ENCODE data around the gene RAB37. TPM values are rescaled to one million over a fixed set of nuclear protein-coding genes. Genes with fewer than 3 reads are reported as not detected.

Gene RAB37
- polyA plus RNA-seq, 1 experiment: 0.12 TPM

DNA sequence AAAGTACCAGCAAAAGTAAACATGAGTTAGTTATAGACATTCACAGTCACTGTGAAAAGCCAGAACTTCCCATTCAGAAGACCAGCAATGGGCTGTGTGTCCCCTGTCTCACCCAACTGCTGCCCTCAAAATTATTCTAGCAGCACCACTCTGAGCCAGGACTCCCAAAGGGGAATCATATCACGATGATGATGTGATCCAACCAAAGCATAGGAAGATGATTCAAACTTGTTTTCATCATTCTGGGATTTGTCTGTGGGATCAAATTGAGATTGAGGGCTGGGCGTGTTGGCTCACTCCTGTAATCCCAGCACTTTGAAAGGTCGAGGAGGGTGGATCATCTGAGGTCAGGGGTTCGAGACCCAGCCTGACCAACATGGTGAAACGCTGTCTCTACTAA lies 45.5 kb downstream of the RAB37 start:
- ChIA-PET POLR2A (no interaction called here), CTCF (interaction anchor here (1.4 to 2.1 kb wide), 3 partner anchors 8 to 171 kb away, joined by 3 to 13 read pairs (median 4); no protein-coding TSS in a partner anchor)
- no peak for DNase-seq (ENCODE audit: low read depth)
- no peak for TF ChIP-seq CTCF (IDR thresholded peaks at IDR 0.05; ENCODE audit: insufficient read depth, low read depth, low read length)
- Histone ChIP-seq H3K36me3 (ENCODE audit: control insufficient read depth, insufficient read depth, low read length) (peaks cover 8% of the 10 kb centered on the region), H3K27me3 (ENCODE audit: control insufficient read depth, insufficient read depth, low read length) (no peaks in the 10 kb centered on the region), H3K4me3 (ENCODE audit: low read depth, low read length) (no peak overlapping the region)

- no peak for DNase-seq (ENCODE audit: low read depth)
- H3K27me3 ChIP-seq (ENCODE audit: control insufficient read depth, insufficient read depth, low read length): no peaks in the 10 kb centered on the region
- TF ChIP-seq CTCF (IDR thresholded peaks at IDR 0.05; ENCODE audit: insufficient read depth, low read depth, low read length): no peak
- H3K36me3 ChIP-seq (ENCODE audit: control insufficient read depth, insufficient read depth, low read length): peaks cover 8% of the 10 kb centered on the region
- no peak overlapping the region for H3K4me3 ChIP-seq (ENCODE audit: low read depth, low read length)
- ChIA-PET CTCF (interaction anchor here (0.9 to 1.6 kb wide), 2 partner anchors 76 to 177 kb away, joined by 3 to 4 read pairs; partner anchors contain the start of gene GRIN2C), POLR2A (no interaction called here)
These were observed 47.2 kb downstream of the RAB37 start for GRCh38 chr17:74784125-74784810.

GRCh38 chr17:74785096-74785980 lies 48.3 kb downstream of the RAB37 start:
- POLR2A ChIA-PET: no interaction called here
- no peak for DNase-seq (ENCODE audit: low read depth)
- peaks cover 5% of the 10 kb centered on the region for H3K36me3 ChIP-seq (ENCODE audit: control insufficient read depth, insufficient read depth, low read length)
- CTCF ChIA-PET: interaction anchor here (0.9 to 1.6 kb wide), 2 partner anchors 75 to 176 kb away, joined by 3 to 4 read pairs; partner anchors contain the start of gene GRIN2C
- no peaks in the 10 kb centered on the region for H3K27me3 ChIP-seq (ENCODE audit: control insufficient read depth, insufficient read depth, low read length)
- TF ChIP-seq CTCF (IDR thresholded peaks at IDR 0.05; ENCODE audit: insufficient read depth, low read depth, low read length): no peak
- no peak overlapping the region for H3K4me3 ChIP-seq (ENCODE audit: low read depth, low read length)

DNA sequence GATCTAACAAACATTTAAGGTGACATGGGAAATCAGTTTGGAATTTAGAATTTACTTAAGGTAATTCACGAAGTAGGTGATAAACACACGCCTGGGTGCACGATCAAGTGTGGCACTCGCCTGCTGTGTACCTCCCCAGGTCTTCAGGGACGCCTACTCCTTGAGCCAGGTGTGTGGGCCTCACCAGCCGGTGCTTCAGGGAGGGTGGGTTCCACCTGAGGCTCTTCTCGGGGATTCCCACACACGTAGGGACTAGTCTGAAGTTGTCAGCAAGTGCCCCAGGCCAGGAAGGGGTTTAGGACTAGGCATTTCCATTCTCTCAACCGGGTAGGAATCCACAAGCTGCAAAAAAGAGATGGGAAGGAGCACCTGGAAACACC lies 48.9 kb downstream of the RAB37 start:
- no peak for TF ChIP-seq CTCF (IDR thresholded peaks at IDR 0.05; ENCODE audit: insufficient read depth, low read depth, low read length)
- ChIA-PET POLR2A (no interaction called here), CTCF (interaction anchor here (0.9 to 1.5 kb wide), 2 partner anchors 15 to 80 kb away, joined by 4 to 5 read pairs; no protein-coding TSS in a partner anchor)
- Histone ChIP-seq H3K36me3 (ENCODE audit: control insufficient read depth, insufficient read depth, low read length) (peaks cover 5% of the 10 kb centered on the region), H3K27me3 (ENCODE audit: control insufficient read depth, insufficient read depth, low read length) (no peaks in the 10 kb centered on the region), H3K4me3 (ENCODE audit: low read depth, low read length) (no peak overlapping the region)
- DNase-seq (ENCODE audit: low read depth): no peak

GRCh38 chr17:74786431-74787055 lies 49.5 kb downstream of the RAB37 start:
- no peak for DNase-seq (ENCODE audit: low read depth)
- no peaks in the 10 kb centered on the region for H3K27me3 ChIP-seq (ENCODE audit: control insufficient read depth, insufficient read depth, low read length)
- CTCF ChIA-PET: interaction anchor here (0.9 to 1.5 kb wide), 2 partner anchors 16 to 80 kb away, joined by 4 to 5 read pairs; no protein-coding TSS in a partner anchor
- H3K4me3 ChIP-seq (ENCODE audit: low read depth, low read length): no peak overlapping the region
- peaks cover 5% of the 10 kb centered on the region for H3K36me3 ChIP-seq (ENCODE audit: control insufficient read depth, insufficient read depth, low read length)
- POLR2A ChIA-PET: no interaction called here
- TF ChIP-seq CTCF (IDR thresholded peaks at IDR 0.05; ENCODE audit: insufficient read depth, low read depth, low read length): no peak
